CD4-positive, alpha-beta T cell treated with Interleukin-10 for 1 hour (primary cell): ENCODE data around the gene NAA60.
A peak's percentile ranks its signal among the peaks of the same experiment; 100 is the strongest.
"Not testable (repeated sequence)": the region's sequence is repeated elsewhere in the genome, so short reads cannot be mapped to it uniquely, and the experiment has no call there.

Experiments used
- DNase-seq: peaks from one replicate; pipeline ENCODE4 v3.0.0-alpha.2; 2020

Gene NAA60

DNA sequence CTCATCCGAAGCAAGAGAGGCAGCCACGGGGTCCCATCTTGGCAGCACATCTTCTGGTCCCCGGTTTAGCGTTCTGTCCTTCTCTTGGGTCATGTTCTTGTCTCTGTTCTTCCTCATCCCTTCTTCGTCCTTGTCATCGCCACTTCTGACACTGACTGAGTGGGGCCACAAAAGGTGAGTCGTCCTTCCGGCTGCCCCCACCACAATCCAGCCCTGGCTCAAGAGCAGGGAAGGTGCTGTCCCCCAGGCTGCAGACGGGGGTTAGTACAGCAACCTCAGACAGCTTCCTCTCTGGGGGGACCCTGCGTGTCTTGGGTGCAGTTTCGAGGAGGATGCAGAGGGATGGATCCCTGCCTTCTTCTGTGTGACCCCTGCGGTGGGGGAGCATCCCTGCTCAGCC is 21.8 kb downstream of the NAA60 start:
- DNase-seq: no peak

DNA sequence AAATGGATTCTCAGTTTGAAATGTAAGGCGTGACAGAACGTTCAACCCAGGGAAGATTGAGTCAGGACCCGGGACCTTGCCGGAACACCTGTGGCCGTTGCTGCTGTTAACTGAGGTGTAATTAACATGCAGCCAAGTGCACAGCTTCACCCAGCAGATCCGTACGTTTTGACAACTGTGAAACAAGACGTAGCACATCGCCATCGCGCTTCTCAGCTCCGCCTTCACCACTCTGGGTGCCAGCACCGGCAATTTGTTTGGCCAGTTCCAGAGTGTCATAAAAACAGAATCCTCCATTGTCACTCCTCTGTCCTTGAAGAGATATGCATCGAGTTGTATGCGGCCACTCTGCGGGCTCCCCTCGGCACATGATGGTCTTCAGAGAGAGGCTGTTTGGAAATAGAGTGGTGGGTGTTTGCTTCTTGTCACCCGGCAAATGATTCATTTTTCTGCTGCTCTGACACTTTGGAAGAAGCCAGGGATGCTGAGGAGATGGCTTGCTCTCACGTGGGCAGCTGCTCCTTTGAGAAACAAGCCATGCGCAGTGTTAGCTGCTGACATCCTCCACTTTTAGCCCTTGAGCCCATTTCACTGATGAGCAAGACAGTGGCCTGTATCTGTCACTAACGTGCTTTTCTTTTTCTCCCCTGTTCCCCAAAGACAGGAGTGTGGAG is 22.6 kb downstream of the NAA60 start:
- DNase-seq: no peak

DNA sequence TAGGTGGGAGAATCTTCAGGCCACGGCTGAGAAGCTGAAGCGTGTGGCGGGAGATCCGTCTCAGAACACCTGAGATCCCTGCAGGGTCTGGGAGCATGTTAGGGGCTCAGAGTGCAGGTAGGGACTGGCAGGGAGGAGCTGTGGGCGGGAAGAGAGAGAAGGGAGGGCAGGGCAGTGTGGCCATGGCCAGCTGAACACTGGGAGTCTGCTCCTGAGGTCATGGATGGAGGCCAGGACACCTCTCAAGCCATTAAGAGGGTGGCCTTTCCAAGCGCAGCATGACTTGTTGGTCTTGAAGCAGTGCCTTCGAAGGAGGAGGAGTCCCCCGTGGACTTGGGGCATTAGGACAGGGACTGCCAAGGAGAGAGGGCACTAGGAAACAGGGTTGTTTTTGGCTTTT is 23.7 kb downstream of the NAA60 start:
- no peak for DNase-seq

DNA sequence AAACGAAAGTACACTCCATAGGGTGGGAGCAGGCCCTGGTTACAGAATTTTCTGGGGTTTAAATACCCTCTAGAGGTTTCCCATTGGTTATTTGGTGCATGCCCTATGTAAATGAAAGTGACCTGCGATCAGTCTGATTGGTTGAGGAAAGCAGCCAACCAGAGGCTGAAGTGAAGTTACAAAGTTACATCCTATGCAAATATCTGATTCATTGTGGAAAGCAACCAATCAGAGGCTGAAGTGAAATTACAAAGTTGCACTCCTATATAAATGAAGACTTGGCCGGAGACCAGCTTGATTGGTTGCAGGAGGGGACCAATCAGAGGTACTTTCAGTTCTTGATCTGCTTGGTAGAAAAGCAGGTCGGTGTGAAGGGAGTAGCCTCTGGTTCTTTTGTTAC is 24.4 kb downstream of the NAA60 start:
- DNase-seq: peak; percentile 7

DNA sequence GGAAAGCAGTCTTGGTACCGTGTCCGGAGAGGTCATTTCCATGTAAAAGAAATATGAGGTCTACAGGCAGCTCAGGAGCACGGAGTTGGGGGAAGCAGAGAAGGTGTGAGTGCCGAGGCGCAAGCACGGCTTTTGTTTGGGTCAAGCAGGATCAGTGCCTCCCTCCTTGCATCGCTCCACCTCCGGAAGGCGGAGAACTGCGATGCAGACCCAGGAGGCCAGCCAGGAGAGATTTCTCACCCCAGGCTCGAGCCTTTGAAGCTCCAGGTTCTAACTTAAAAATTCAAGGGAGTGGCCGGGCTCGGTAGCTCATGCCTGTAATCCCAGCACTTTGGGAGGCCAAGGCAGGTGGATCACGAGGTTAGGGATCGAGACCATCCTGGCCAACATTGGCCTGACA is 25.0 kb downstream of the NAA60 start:
- DNase-seq: no peak

DNA sequence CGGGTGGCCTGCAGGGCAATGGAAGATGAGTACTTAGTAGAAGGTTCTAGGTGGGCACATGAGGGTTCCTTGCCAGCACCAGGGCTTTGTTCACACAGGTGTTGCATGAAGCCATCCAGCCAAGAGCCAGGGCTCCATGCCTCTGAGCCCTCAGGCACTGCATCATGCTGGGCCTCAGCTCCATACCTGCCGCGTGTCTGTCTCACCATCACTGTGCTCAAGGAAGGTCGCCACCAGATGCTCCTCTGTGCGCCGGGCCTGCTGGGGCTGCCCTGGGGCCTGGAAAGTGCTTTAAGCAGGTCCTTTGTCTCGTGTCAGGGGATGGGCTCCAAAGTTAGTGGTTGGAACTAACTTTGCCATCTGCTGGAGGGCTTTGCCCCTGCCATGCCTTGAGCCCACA is 26.3 kb downstream of the NAA60 start:
- no peak for DNase-seq

DNA sequence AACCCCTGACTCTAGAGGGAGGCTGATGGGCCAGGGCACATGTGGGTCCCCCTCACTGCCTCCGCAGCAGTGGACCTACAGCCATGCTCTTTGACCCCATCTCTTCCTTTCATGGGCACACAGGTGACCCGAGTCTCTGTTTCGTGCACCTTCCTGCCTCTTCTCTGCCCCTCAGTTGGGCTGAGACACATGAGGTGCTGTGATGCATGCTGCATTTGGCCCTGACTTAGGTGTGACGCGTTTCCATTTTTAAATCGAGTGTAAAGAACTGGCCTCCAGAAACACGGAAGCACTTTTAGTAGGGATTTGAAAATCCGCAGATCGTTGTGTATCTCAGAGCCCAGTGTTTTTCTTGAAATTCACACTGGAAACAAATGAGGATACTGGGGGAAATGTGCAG is 27.2 kb downstream of the NAA60 start:
- no peak for DNase-seq

DNA sequence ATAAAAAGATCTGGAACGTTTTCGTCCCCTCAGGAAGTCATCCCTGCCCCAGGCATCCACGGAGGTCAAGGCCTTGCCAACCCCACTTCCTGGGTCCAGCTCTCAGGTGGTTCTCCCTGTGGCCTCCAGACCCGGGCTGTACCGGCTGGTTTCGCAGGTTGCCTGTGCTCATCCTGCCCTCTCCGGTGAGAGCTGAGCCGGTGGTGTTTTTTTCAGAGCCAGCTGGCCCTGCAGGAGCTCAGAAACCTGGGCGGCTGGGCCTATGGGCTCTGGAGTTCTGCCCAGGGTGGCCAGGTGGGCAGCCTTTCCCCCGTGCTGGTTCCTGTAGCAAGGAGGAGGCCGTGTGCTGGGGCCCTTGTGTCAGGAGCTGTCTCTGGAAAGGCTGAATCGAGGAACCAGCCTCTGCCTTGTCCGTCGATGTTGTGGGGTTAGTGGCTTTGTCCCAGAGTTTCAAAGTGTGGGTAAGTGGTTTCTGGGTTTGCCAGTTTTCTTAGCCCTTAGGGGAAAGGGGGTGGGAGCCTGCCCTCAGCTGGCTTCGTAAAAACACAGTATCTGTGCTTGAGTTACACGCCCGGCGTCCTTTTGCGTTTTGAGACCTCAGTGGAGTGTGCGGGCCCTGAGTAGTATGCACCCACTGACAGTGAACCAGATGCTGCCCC is 28.2 kb downstream of the NAA60 start:
- no peak for DNase-seq

DNA sequence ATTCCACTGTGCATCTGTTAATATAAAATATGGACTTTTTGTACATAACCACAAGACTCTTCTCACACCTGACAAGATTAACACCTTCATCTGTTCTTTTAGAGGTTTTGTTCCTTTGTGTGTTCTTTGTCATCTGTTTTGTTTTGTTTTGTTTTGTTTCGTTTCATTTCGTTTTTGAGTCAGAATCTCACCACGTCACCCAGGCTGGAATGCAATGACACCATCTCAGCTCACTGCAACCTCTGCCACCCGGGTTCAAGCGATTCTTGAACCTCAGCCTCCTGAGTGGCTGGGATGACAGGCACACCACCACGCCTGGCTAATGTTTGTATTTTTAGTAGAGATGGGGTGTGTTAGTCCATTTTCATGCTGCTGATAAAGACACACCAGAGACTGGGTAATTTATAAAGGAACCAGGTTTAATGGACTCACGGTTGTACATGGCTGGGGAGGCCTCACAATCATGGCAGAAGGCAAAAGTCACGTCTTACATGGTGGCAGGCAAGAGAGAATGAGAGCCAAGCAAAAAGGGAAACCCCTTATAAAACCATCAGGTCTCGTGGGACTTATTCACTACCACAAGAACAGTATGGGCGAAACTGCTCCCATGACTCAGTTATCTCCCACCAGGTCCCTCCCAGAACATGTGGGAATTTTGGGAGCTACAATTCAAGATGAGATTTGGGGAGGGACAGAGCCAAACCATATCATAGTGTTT is 29.6 kb downstream of the NAA60 start:
- no peak for DNase-seq

DNA sequence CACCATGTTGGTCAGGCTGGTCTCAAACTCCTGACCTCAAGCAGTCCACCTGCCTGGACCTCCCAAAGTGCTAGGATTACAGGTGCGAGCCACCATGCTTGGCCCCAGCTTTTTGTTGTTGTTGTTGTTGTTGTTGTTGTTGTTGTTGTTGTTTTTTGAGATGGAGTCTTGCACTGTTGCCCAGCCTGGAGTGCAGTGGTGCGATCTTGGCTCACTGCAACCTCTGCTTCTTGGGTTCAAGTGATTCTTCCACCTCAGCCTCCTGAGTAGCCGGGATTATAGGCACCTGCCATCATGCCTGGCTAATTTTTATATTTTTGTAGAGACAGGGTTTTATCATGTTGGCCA is 30.1 kb downstream of the NAA60 start:
- not testable (repeated sequence) for DNase-seq

DNA sequence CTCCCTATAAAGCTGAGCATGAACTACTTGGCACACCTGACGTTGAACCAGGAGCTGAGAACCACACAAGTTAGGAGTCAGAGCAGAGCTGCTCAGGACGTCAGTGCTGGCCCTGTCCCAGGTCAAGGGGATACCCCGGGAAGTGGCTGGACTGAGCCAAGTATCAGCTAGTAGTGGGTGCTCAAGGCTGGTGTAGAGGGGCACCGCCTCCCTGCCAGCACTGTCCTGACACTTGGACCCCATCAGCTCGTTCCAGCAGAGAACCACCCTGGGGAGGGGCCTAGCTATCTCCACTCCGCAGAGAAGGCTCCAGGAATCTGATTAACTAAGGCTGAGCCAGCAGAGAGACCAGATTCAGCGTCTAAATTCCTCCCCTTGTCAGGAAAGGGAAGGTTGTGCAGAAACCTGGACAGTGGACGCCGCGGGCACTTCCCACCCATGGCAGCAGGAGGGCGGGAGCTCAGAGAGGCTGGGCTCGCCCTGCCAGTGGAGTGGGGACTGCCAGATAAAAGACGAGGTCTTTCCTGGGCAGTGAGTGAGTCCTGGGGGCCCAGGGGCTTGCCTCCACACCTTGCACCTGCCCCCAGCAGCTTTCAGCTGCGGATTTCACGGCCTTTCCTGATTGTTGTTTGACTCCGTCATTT is 30.8 kb downstream of the NAA60 start:
- DNase-seq: no peak

DNA sequence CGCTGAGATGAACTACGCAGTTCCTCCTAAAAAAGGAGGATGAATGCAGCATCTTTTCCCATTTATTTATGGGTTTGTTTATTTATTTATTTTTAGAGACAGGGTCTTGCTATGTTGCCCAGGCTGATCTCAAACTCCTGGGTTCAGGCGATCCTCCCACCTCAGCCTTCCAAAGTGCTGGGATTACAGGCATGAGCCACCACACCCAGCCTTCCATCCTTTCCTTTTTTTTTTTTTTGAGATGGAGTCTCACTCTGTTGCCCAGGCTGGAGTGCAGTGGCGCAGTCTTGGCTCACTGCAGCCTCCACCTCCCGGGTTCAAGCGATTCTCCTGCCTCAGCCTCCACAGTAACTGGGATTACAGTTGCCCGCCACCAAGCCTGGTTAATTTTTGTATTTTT is 31.4 kb downstream of the NAA60 start:
- DNase-seq: not testable (repeated sequence)

DNA sequence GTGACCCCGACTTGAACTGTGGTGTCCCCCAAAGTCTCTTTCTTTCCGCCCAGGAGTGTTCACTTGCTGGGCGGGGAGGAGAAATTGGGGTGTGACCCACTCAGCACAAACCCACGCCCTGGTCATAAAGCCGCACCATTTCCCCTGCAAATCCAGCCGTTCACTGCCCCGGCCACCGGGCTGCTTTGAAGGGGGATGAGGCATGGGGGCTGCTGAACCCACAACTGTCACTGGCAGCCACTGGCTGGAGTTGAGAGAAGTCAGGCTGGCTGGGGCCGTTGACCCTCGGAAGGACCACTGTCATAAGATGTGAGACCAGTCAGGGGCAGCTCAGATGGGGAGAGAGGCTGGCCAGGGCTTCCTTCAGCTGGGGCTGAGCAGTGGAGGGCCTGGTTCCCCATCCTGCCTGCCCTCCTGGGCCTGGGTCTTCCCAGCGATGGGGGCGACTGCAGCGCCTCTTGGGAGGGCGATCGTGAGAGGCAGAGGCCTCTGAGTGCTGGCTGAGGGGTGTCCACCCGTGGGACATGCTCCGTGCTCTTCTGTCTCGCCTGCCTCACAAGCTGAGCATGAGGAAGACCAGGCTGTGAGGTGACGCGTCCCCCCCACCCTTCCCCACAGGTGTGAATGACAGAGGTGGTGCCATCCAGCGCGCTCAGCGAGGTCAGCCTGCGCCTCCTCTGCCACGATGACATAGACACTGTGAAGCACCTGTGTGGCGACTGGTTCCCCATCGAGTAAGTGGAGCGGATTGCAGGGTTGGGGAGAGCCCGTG is 32.3 kb downstream of the NAA60 start:
- DNase-seq: no peak

DNA sequence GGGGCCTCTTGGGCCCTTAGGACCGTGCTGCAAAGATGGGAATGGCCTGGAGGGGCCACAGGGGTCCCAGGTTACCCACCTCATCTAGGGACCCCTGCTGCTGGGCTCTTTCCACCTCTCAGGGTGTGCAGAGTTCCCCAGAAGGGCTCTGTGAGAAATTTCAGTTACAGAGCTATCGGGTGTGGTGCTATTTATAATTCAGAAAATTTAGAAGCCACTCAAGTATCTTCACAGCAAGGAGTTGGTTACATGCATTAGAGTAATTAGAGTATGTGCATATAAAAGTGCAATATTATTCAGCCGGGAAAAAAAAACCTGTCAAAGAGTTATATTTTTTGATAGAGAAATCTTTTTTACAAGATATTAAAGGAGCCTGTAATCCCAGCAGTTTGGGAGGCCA is 32.9 kb downstream of the NAA60 start:
- DNase-seq: no peak

DNA sequence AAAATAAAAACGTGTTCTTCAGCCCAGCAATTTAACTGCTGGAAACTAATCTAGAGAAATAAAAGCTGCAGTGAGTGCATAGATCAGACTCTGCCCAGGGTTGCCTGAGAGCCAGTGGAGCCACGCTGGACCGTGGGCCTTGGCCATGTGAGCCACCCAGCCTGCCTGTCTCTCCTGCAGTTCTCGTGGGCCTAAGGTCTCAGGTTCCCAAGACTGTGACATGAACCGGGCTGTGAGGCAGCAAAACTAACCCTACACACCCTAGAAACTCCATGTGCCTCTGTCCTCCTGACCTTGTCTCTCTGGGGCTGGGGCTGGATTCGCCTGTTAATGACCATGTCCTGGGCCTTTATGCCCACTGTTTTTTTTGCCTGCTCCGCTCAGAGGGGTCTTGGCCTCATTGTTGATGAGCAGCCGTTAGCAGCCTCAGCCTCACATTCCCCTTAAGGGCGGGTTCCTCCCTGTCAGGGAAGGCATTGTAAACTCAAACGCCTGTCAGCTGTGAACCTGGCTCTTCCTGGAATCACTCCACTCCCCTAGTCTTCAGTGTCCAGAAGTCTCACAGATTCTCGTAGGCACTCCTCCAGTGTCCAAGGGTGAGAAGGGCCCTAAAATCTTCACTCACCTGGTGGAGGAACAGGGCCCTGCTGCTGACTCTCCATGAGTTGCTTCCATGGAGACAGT is 34.9 kb downstream of the NAA60 start:
- no peak for DNase-seq

DNA sequence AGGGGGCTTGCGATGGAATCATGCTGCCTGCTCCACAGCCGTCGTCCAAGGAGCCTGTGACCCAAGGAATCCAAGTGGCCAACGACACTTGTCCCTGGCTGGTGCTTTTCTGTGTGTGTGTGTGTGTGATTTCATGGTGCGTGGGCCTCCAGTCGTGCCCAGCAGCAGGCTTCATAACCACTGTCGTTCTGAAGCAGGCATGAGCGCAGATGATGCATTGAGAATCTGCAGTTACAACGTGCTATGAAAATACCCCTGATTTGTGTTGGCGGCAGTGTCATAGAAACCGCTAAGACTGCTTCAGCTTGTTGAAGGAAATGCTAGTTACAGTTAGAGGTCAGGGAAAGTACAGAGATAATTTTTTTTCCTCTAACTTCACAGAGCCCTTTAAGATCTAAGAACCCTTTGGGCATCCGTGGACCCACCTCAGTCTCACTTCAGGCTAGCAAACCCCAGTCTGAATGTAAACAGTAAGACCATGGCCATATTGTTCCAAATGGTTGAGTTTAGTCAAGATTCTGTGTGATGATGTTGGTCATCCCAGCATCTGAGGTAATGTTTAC is 36.3 kb downstream of the NAA60 start:
- DNase-seq: no peak

DNA sequence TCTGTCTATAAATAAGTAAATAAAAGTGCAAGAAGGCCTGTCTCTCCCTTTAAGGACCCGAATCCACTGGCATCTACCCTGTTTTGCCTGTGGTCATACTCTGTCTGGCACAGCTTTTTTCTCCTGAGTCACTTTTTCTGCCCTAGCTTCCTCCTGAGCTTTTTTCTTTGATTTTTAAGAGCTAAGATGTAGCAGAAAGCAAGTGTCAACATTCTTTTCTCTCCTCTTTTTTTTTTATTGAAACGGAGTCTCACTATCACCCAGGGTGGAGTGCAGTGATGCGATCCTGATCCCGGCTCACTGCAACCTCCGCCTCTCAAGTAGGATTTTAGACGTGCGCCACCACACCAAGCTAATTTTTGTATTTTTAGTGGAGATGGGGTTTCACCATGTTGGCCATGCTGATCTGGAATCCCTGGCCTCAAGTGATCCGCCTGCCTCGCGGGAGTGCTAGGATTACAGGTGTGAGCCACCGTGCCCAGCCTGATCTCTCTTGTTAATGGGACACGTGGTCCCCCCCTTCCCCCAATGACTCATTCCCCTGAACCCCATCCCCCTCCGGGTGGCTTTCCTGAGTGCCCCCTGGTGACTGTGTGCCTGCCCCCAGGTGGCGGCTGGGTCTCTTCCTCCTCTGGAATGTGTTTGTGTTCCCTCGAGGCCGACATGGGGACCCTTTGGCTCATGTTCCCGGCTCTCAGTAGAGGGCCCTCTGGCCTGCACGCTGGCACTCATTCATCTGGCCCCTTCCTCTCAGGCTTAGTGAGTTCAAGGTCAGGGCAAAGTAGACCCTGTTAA is 37.6 kb downstream of the NAA60 start:
- no peak for DNase-seq

DNA sequence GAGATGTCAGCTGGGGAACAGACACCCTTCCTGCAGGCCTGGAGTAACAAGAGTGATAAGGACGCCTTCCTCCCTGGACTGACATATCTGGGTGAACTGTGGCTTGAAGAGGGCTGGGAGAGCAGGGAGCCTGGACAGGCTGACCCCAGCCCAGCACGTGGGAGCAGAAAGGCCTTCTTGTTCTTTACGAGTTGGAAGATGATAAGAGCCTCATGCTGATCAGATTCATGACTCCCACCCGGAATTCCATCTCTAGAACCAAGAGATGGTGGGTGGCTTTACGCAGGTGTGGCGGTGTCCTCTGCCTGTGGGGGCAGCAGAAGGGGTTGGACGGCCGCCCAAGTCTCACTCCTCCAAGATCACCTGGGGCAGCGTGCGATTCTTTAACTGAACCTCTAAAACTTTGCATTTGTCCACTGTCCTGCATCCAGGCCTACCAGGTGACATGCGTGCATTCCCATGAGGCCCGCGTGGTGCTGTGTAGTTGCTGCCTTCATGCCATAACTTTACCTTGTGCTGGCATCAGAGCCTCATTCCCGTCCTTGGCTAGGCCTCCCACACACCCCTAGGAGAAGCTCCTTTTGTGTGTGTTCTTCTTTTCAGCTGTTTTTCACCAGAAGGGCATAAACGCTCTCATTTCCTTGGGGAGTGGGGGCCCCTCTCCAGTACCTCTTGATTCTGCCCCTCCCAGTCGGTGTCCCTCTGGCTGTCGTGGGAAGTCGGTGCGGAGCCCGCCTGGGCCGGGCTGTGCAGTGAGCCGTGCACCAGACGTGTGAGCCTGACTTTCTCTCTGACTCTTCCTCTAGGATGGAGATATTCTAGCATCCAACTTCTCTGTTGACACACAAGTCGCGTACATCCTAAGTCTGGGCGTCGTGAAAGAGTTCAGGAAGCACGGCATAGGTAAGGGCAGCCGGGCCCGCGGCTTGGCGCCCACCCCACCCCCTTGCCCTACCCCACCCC is 38.5 kb downstream of the NAA60 start:
- DNase-seq: no peak

DNA sequence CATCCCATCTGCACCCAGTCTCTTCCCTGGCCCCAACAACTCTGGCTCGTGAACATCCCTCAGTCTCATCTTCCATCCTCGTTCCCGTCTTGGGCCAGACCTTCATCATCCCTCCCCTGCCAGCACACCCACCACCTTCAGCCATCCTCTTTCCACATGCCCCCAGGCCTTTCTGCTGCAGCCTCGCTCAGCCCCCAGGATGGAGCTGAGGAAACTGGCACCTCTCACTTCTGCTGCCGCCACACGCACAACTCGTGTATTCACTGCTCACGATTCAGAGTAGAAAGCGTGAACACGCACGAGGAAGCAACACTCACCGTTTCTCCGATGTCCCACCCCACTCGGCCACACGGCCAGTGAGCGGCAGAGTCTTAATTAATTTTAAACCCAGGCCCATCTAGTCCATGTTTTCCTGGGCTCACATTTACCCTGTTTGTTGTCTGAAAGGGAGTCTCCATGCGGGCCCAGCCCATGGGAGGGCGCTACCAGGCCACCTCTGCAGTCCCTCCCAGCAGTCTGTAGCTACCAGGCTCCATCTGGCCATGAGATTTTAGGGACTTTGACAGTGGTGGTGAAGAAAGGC is 39.3 kb downstream of the NAA60 start:
- no peak for DNase-seq
